Brain pericyte (primary cell): ENCODE data around the gene AKT3.
"Not testable (repeated sequence)": the region's sequence is repeated elsewhere in the genome, so short reads cannot be mapped to it uniquely, and the experiment has no call there.

ENCODE experiments used
- DNase-seq: peaks from one replicate; pipeline ENCODE4 v3.0.0-alpha.2; 2012; ENCODE audit warnings: low read depth, low spot score

The AKT3 gene

DNA sequence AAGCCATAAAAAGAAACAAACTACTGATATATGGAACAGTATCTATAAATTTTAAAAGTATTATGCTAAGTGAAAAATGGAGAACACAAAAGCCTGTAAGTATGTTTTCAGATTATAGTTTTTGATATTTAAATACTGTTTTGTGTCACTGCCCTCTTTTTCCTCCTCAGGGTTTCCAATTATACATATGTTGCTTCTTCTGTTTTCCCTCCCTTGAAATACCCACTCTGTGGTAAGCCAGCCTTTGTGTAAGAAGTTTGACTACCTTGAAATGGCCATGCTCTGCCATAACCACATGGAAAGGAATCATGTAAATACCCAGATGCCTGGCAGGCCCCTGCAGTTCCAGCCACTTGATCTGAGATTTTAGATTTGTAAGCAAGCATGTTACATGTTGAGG is 248.3 kb downstream of the AKT3 start:
- DNase-seq: no peak

DNA sequence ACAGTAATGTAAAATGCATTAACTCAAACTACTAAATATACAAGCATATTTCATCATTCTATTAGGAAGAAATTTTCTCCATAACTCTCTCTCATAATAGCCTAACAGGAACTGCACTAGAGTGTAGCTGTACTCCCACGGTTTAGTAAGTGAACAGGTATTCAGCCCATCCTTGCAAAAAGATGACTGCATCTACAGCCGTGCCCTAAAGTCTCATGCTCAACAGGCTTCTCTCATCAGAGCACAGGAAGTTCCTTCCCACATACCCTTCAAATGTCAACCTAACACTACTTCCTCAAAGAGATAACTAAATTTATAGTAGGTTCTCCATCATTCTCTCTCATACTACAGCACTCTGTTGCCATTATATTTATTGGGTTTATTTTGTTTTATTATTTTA is 251.6 kb downstream of the AKT3 start:
- no peak for DNase-seq

DNA sequence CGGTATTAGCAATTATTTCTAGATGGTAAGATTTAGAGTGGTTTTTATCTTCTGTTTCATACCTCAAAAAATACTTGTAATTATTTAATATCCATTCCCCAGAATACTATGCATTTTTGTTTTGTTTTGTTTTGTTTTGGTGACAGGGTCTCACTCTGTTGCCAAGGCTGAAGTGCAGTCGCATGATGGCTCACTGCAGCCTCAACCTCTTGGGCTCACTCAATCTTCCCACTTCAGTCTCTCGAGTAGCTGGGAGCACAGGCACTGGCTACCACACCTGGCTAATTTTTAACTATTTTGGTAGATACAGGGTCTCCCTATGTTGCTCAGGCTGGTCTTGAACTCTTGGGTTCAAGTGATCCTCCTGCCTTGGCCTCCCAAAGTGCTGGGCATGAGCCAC is 252.7 kb downstream of the AKT3 start:
- DNase-seq: no peak

DNA sequence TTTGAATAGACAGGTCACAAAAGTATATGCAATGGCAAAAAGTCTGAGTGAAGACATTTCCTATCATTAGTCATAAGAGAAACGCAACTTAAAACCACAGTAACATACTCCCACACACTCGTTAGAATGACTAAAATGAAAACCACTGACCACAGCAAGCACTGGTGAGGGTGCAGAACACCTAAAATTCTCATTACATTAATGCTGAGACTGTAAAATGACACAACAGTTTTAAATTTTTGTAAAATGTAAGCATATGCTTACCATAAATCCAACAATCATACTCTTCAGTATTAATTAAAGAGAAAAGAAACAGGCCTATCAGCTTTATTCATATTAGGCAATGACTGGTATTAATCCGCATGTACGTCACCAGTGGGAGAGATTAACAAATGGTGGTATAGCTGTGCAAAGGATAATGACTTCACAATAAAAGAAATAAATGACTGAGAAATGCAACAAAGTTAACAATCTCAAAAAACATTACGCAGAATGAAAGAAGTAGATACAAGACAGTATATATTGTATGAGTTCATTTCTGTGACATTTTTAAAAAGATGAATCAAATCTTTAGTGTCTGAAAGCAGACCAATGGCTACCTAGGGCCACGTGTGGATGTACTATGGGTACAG is 253.5 kb downstream of the AKT3 start:
- DNase-seq: no peak

DNA sequence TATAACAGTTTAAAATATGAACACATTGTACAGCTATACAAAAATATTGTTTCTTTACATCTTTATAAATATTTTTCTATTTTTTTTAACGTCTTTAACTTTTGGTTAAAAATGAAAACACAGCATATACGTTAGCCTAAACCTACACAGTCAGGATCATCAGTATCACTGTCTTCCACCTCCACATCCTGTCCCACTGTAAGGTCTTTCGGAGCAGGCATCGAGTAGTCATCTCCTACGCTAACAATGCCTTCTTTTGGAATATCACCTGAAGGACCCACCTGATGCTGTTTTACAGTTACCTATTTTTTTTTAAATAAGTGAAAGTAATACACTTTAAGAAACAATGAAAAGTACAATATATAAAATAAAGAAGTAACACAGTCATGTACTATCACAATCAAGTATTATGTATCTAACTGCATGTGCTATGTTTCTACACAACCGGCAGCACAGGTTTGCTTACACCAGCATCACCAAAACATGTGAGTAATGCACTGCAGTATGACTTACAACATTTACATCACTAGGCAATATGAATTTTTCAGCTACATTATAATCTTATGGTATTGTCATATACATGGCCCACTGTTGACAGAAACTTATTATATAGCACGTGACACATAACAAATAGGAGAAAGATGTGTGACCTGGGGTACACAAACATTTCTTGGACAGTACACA is 254.4 kb downstream of the AKT3 start:
- DNase-seq: no peak

DNA sequence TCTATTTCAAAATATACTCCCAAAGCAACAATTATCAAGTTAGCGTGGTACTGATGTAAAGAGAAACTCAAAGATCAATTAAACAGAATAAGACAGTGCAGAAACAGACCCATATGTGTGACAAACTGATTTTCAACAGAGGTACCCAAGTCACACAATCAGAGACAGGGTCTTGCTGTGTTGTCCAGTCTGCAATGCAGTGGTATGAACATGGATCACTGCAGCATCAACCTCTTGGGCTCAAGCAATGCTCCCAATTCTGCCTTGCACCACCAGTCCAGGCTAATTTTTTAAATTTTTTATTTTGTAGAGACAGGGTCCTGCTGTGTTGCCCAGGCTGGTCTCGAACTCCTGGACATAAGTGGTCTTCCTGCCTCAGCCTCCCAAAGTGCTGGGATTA is 255.6 kb downstream of the AKT3 start:
- no peak for DNase-seq

DNA sequence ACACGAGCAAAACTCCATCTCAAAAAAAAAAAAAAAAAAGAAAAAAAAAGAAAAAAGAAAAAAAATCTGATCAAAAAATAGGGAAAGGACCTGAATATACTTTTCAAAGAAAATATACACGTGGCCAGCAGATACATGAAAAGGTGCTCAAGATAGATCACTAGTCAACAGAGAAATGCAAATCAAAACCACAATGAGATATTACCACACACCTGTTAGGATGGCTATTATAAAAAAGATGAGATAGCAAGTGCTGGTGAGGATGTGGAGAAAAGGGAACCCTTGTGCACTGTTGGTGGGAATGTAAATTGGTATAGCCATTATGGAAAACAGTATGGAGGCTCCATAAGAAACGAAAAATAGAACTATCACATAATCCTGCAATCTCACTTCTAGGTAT is 260.8 kb downstream of the AKT3 start:
- not testable (repeated sequence) for DNase-seq

DNA sequence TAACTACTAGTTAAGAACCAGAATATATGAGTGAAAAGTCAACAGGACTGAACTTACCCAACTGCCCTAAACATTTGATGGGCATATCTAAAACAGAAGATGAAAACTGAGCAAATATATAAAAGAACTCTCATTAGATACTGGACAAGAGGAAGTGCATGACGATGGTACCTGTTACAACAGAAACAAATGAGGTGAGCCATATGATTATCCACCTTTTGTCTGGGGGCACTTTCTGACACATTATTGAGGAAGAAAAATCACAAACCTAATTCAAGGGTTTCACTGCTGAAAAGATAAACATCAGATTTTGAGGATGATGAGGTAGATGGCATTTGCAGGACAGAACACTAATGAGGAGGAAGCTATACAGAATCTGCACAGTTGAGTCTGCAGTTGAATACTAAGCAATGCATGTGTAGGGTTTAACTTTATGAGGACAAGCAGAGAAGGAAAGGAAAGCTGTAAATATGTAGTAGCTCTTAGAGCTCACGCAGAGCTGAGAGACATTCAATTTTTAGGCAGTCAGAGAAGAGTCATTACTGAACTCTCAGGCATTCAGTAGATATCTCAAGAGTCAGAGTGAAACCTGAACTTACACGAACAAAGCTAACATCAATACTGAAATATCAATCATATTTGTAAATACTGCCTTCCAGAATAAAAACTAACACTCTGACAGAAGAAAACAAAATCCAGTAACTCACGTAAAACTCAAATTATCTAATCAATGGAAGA is 262.1 kb downstream of the AKT3 start:
- no peak for DNase-seq

DNA sequence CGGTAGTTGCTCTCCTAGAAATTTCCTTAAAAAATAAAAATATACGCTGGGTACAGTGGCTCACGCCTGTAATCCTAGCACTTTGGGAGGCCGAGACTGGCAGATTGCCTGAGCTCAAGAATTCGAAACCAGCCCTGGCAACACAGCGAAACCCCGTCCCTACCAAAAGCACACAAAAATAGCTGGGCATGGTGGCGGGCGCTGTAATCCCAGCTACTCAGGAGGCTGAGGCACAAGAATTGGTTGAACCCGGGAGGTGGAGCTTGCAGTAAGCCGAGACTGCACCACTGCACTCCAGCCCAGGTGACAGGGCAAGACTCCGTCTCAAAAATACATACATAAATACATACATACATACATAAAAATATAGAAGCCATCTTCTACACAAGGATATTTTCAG is 262.8 kb downstream of the AKT3 start:
- DNase-seq: no peak

DNA sequence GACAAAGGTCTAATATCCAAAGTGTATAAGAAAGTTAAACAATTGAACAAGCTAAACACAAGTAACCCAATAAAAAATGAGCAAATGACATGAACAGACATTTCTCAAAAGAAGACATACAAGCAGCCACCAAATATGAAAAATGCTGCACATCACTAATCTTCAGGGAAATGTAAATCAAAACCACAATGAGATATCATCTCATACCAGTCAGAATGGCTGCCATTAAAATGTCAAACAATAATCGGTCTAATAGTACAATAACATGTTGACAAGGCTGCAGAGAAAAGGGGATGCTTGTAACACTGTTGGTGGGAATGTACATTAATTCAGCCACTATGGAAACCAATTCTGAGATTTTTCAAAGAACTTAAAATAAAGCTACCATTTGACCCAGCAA is 264.1 kb downstream of the AKT3 start:
- DNase-seq: no peak

DNA sequence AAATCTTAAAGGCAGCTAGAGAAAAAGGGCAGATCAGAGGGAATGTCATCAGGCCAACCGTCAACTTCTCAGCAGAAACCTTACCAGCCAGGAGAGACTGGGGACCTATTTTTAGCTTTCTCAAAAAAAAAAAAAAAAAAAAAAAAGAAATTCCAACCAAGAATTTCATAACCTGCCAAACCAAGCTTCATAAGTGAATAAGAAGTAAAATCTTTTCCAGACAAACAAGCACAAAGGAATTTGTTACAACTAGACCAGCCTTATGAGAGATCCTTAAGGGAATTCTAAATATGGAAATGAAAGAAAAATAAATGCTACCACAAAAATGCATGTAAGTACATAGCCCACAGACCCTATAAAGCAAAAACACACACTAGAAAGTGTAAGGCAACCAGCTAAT is 267.7 kb downstream of the AKT3 start:
- no peak for DNase-seq

DNA sequence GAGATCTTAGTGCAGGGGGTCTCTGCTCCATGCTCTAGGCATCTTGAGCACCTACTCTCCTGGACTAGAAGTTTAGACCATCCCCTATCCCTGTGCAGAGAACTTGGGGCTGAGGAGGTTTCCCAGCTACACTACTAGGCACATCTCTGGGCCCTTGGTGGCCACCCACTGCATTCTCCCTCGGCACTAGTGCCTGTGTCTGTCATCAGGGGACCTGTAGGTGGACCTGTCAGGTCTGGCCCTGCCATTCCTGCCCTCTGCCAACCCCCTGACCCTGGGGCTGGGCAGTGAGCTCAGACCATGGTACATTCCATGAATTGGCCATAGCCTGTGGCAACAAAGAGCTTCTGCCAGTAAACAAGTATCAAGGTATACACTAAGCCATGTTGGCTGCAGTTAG is 269.1 kb downstream of the AKT3 start:
- no peak for DNase-seq

DNA sequence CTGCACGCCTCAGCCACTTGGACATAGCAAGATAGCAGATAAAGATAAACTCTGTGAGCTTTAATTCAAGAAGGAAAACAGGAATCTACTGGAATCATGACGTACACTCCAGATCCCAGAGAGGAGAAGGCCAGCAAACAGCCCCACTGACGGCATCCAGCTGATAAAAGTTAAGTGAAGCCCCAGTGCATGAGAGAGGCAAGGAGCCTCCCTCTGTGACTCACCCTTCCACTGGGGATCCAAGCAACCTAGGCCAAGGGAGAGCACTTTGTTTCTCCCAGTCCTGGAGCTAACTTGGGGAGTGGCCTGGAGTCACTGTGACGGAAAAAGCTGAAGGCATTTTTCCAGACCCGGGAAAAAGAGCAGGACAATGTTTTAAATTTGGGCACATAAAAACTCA is 270.0 kb downstream of the AKT3 start:
- no peak for DNase-seq

DNA sequence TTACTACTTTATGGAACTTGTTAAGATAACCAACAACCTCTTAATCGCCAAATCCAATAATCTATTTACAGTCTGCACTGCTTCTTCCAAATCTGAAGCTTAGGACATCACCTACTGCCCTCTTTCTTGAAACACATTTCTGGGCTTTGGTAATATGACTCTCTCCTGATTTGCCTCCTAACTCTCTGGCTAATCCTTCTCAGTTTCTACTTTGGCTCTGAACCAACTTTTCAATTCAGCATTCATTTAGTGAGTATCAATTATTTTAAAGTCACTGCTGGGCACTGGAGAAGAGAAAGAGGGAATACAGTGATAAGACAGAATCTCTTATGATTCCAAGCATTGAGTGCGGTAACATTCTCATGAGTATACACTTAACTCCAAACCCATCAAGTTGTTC is 275.0 kb downstream of the AKT3 start:
- DNase-seq: no peak

DNA sequence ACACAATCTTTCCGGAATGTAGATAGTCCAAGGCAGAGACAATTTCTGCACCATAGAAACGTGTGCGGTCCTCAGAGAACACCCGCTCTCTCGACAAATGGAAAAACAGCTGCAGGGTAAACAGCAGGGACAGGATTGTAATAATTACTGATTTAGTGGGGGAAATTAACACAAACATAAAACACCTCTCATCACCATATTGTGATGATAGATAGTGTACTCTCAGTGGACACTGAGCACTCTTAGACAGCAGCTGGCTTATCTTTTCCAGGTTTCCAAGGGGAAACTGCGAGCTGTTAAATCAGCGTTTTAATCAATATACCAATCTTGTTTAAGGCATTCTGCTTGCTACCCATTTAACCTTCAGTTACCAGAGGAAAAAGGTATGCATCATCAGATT is 277.1 kb downstream of the AKT3 start:
- DNase-seq: no peak

DNA sequence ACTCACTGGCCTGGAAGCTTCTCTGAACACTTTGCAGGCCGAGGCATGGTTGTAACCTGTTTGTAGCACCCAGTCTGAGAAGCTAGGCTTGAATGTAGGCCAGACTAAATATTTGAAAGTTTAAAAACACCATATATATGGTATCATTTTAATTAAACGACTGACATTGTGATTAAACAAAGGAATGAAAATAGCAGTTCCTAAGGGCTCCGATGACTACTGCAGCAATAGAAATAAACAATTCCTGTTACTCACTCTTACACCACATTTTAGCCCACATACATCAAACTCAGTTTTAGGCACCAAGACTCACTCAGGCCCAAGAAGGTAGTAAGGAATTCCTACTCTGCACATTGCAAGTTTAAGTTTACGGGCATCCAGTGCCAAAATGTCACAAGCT is 281.2 kb downstream of the AKT3 start:
- DNase-seq: no peak

DNA sequence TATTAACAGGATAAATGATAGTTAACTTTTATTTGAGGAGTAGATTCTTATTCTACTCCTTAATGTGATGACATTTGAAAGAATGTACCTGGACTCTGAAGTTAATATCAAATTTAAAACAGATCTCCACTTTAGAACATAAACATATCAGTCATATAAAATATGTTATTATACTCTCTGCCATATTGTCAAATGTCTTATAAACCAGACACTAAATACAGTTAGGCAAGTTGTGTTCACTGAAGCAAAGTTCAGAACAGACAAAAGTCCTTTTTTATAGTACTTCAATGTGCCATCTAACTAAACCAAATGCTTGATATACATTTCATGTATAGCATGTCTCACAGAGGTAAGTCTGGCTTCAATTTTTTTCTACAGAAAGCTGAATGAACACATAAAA is 285.2 kb downstream of the AKT3 start:
- DNase-seq: no peak

DNA sequence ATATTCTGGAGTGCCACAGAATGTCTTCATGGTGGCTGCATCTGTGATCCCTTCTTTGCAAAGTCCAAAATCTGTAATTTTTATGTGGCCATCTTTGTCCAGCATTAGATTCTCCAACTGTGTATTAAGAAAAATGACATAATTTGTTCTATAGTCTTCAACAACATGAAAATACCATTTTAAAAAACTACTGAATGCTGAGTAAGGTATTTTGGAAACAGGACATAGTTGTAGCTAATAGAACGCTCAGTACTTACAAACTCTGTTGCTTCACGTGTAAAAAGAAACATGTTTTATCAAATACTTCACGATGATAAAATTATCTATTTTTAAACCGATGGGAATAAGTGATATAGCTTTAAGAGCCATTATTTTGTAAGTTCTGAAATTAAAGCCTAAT is 286.3 kb downstream of the AKT3 start:
- no peak for DNase-seq

DNA sequence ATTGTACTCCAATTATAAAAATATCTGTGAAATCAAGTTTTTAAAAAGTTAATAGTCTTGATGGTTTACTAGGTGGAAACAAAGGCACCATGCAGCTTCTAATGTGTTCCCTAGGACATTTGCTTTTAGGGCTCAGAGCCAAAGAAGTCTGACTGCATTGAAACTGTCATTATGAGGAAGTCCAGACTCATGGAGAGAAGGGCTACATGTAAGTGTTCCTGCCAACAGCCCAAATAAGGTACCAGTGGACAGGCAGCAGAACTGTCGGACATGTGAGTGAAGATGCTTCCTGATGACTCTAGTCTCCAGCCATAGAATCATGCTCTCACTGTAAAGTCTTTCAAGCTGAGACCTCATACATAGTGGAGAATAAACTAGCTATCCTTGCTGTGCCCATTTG is 287.6 kb downstream of the AKT3 start:
- DNase-seq: no peak

DNA sequence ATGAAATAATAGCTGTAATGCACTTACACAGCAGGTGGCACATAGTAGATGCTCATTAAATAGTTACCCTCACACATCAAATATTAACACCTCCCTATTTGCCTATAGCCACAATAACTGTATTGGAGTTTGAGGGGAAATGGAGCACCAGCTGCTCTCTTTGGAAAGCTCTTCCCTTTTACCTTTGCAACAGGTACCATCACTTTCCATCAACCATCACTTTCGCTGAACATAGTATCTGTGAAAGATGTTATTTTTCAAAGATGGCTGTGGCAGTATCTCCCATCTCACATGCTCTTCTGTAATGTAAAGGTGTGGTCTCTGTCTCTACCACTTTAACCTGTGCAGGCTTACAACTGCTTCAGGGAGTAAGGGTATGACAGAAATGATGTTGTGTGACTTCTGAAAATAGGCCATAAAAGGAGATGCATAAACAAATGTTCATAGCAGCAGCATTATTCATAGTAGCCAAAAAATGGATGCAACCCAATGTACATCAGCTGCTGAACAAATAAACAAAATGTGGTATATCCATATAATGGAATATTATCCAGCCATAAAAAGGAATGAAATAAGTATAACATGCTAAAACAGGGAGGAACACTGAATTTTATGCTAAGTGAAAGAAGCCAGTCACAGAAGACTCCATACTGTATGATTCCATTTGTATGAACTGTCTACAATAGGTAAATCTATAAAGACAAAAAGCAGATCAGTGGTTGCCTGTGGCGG is 288.3 kb downstream of the AKT3 start:
- DNase-seq: no peak

DNA sequence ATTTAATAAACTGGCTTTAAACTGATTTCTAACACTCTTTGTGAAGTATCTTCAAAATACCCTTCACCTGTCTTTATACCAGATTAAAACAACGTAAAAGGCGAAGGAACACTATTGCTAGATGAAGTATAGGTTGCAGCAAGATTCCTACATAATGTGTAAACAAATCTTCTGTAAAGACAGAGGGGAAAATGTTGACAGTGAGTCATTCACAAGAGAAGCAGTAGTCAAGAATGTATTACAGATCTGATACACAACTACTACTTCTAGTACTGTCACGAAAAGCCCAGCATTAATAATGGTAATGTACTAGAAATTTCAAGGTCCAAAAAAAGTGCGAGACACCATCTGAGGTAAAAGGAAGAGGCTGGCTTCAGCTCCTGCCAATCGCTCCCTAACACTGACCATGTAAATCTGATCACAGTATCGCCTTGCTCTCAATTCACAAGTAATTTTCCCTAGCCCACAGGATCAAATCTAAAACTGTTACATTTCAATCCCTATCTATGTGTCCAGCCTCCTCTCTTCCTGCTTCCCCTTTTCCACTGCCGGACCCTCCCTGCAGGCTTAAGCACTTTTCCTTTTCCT is 290.4 kb downstream of the AKT3 start:
- no peak for DNase-seq

DNA sequence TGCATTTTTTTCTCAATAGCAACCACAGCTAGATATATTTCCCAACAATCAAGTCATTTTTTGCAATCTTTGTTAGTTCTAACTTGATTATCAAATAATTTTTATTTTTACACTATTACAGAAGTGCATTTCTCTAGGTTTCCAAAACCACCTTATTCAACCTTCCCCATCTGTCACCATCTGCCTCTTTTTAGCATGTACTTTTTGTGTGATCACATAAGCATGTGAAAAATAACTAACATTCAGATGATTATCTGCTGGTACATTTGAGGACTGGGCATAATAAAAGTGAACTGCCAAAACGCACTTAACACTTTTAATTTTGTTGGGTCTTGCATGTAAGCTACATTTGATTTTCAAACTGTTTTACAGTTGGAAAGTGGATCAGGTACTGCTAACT is 291.5 kb downstream of the AKT3 start:
- DNase-seq: no peak
